Peyer's patch (tissue), 4 donors: ENCODE data around the gene C9orf50.

ENCODE experiments used
- POLR2A ChIP-seq, 2 donors: fragments of 450-650 bp; IDR thresholded peaks; one replicate each; pipeline ENCODE4 v1.5.1; 2017; ENCODE audit warnings: antibody characterized with exemption in 2 of 2, mild to moderate bottlenecking in 2 of 2, moderate library complexity in 2 of 2
- TF ChIP-seq, protein P1 (sequence below), 6 experiments: fragments of 450-650 bp in 4 of 6; fragments of 200-600 bp in 2 of 6; sonication (generic) in 1 of 6; IDR thresholded peaks; one replicate each; pipeline ENCODE4 v1.5.1; 2017 to 2019; ENCODE audit warnings: antibody characterized with exemption in 6 of 6, mild to moderate bottlenecking in 3 of 6, moderate library complexity in 1 of 6

DNA sequence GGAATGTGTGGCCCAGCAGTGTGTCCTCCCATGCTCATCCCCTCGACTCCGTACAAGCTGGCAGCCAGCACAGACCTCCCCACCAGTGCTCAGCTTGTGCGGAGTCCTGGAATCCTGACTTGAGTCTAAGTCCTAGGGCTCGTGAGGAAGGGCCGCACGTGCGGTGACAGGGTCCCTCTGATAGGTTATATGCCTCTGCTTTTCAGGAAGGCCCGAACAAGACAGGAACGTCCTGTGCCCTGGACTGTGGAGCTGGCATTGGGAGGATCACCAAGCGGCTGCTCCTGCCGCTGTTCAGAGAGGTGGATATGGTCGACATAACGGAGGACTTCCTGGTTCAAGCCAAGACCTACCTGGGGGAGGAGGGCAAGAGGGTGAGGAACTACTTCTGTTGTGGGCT lies 12.9 kb upstream of the C9orf50 start:
- no peak for TF ChIP-seq POLR2A (IDR thresholded peaks at IDR 0.05)
- TF ChIP-seq, protein P1, sequence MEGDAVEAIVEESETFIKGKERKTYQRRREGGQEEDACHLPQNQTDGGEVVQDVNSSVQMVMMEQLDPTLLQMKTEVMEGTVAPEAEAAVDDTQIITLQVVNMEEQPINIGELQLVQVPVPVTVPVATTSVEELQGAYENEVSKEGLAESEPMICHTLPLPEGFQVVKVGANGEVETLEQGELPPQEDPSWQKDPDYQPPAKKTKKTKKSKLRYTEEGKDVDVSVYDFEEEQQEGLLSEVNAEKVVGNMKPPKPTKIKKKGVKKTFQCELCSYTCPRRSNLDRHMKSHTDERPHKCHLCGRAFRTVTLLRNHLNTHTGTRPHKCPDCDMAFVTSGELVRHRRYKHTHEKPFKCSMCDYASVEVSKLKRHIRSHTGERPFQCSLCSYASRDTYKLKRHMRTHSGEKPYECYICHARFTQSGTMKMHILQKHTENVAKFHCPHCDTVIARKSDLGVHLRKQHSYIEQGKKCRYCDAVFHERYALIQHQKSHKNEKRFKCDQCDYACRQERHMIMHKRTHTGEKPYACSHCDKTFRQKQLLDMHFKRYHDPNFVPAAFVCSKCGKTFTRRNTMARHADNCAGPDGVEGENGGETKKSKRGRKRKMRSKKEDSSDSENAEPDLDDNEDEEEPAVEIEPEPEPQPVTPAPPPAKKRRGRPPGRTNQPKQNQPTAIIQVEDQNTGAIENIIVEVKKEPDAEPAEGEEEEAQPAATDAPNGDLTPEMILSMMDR (IDR thresholded peaks at IDR 0.05), result no peak
